Activated naive CD8-positive, alpha-beta T cell (primary cell): ENCODE results near the gene MAP7.
"Not testable (repeated sequence)": the region's sequence is repeated elsewhere in the genome, so short reads cannot be mapped to it uniquely, and the experiment has no call there.

Source experiments
- H3K27ac Mint-ChIP-seq: one replicate; pipeline ENCODE4 v1.8.0; 2021; ENCODE audit warnings: mixed read lengths
- H3K27me3 Mint-ChIP-seq: one replicate; pipeline ENCODE4 v1.8.0; 2021; ENCODE audit warnings: mixed read lengths
- H3K36me3 Mint-ChIP-seq: one replicate; pipeline ENCODE4 v1.8.0; 2021; ENCODE audit warnings: mixed read lengths
- H3K4me1 Mint-ChIP-seq: one replicate; pipeline ENCODE4 v1.8.0; 2021; ENCODE audit warnings: low read depth, mixed read lengths
- H3K4me3 Mint-ChIP-seq: one replicate; pipeline ENCODE4 v1.8.0; 2021; ENCODE audit warnings: mild to moderate bottlenecking, mixed read lengths
- H3K9me3 Mint-ChIP-seq: one replicate; pipeline ENCODE4 v1.8.0; 2021; ENCODE audit warnings: low read depth, mixed read lengths

The MAP7 gene

GRCh38 chr6:136317021-136317694, 233.1 kb downstream of the MAP7 start:
- Mint-ChIP-seq H3K27me3 (peaks cover 3% of the 10 kb centered on the region), H3K27ac (no peak overlapping the region), H3K4me3 (no peak overlapping the region), H3K9me3 (no peaks in the 10 kb centered on the region), H3K4me1 (no peaks in the 10 kb centered on the region), H3K36me3 (no peaks in the 10 kb centered on the region)

DNA sequence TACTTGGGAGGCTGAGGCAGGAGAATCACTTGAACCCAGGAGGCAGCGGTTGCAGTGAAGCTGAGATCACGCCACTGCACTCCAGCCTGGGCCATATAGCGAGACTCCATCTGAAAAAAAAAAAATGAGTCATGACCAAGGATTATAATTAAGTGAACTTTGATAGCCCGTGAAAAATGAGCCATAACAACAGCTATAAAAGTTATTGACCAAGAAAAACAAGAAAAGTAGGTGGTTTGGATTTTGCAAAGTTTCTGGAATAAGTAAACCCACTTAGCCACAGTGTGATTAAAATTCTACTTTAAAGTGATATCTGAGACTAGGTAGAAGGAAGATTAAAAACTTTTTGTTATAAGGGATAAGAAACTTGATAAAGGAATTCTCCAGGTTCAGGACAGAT, 234.6 kb downstream of the MAP7 start:
- no peaks in the 10 kb centered on the region for H3K36me3 Mint-ChIP-seq
- no peak overlapping the region for H3K27ac Mint-ChIP-seq
- H3K4me3 Mint-ChIP-seq: no peak overlapping the region
- no peaks in the 10 kb centered on the region for H3K4me1 Mint-ChIP-seq
- H3K9me3 Mint-ChIP-seq: no peaks in the 10 kb centered on the region
- H3K27me3 Mint-ChIP-seq: peaks cover 3% of the 10 kb centered on the region

- Mint-ChIP-seq H3K36me3 (no peaks in the 10 kb centered on the region), H3K4me1 (no peaks in the 10 kb centered on the region), H3K27me3 (peaks cover 3% of the 10 kb centered on the region), H3K4me3 (no peak overlapping the region), H3K9me3 (no peaks in the 10 kb centered on the region), H3K27ac (no peak overlapping the region)
Observed at GRCh38 chr6:136312975-136313374, 237.2 kb downstream of the MAP7 start.

DNA sequence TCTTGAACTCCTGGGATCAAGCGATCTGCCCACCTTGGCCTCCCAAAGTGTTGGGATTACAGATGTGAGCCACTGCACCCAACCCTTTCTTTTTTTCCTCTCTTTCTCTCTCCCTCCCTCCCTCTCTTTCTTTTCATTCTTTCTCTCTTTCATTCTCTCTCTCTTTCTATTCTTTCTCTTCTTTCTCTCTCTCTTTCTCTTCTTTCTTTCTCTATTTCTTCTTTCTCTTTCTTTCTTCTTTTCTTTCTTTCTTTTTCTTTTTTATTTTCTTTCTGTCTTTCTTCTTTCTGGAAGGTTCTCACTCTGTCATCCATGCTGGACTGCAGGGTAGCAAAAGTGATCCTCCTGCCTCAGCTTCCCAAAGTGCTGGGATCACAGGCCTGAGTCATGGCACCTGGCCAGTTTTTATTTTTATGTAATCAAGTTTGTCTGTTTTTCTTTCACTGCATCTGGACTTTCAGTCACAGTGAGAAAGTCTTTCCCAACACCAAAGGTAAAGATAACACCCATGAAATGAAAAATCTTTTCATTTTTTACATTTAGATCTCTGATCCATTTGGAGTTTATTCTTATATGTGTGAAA, 240.4 kb downstream of the MAP7 start:
- Mint-ChIP-seq H3K4me1 (no peaks in the 10 kb centered on the region), H3K4me3 (no peak overlapping the region), H3K27ac (no peak overlapping the region), H3K9me3 (no peaks in the 10 kb centered on the region), H3K36me3 (no peaks in the 10 kb centered on the region), H3K27me3 (peaks cover 3% of the 10 kb centered on the region)

DNA sequence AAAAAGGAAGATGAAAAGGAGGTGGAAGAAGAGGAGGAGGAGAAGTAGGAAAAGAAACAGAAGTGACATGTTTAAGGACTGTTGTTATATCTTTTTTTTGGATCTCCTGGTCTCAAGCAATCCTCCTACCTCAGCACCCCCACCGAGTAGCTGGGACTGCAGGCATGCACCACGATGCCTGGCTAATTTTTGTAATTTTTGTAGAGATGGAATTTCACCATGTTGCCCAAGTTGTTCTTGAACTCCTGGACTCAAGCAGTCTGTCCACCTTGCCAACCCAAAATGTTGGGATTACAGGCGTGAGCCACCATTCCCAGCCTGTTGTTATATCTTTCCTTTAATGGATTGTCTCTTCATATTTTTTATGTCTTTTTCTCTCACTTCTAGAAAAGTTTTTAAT, 241.1 kb downstream of the MAP7 start:
- Mint-ChIP-seq H3K36me3 (no peaks in the 10 kb centered on the region), H3K27ac (no peak overlapping the region), H3K4me1 (no peaks in the 10 kb centered on the region), H3K4me3 (no peak overlapping the region), H3K27me3 (peaks cover 3% of the 10 kb centered on the region), H3K9me3 (no peaks in the 10 kb centered on the region)

DNA sequence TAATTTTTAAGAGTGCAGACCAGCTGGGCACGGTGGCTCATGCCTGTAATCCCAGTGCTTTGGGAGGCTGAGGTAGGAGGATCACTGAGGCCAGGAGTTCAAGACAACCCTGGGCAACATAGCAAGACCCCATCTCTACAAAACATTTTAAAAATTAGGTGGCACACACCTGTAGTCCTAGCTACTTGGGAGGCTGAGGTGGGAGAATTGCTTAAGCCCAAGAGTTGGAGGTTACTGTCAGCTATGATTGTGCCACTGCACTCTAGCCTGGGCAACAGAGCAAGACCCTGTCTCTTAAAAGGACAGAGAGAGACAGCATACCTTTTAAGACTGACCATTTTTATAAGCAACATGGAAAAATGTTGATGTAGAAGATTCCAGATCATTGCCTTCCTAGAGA, 241.8 kb downstream of the MAP7 start:
- not testable (repeated sequence) for H3K4me3 Mint-ChIP-seq, H3K36me3 Mint-ChIP-seq, H3K9me3 Mint-ChIP-seq, H3K27me3 Mint-ChIP-seq, H3K27ac Mint-ChIP-seq, H3K4me1 Mint-ChIP-seq

GRCh38 chr6:136307351-136307750, 242.9 kb downstream of the MAP7 start:
- H3K27me3 Mint-ChIP-seq: no peaks in the 10 kb centered on the region
- H3K27ac Mint-ChIP-seq: no peak overlapping the region
- H3K4me3 Mint-ChIP-seq: no peak overlapping the region
- no peaks in the 10 kb centered on the region for H3K4me1 Mint-ChIP-seq
- H3K36me3 Mint-ChIP-seq: no peaks in the 10 kb centered on the region
- no peaks in the 10 kb centered on the region for H3K9me3 Mint-ChIP-seq

- H3K4me3 Mint-ChIP-seq: no peak overlapping the region
- H3K4me1 Mint-ChIP-seq: no peaks in the 10 kb centered on the region
- no peaks in the 10 kb centered on the region for H3K27me3 Mint-ChIP-seq
- H3K9me3 Mint-ChIP-seq: no peaks in the 10 kb centered on the region
- H3K27ac Mint-ChIP-seq: no peak overlapping the region
- H3K36me3 Mint-ChIP-seq: no peaks in the 10 kb centered on the region
Observed at GRCh38 chr6:136306466-136306865, 243.8 kb downstream of the MAP7 start.

DNA sequence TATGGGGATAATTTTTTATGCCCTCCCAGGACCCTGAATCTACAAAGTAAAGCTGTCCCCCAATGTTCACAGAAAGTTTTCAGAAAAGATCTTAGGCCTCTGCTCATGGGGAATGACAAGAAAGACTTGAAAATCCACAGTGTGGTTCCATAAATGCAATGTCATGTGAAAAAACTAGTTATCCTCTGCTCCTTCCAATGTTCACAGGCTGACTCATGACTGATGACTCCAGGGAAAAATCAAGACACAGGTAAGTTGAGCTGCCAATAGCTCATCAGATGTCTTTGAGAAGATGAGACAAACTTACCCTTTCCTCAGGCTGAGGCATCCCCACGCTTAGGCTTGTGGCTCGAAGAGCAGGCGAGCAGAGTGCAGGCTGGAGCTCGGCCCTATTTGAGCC, 245.8 kb downstream of the MAP7 start:
- Mint-ChIP-seq H3K4me1 (no peaks in the 10 kb centered on the region), H3K4me3 (no peak overlapping the region), H3K27me3 (no peaks in the 10 kb centered on the region), H3K27ac (no peak overlapping the region), H3K36me3 (no peaks in the 10 kb centered on the region), H3K9me3 (no peaks in the 10 kb centered on the region)

DNA sequence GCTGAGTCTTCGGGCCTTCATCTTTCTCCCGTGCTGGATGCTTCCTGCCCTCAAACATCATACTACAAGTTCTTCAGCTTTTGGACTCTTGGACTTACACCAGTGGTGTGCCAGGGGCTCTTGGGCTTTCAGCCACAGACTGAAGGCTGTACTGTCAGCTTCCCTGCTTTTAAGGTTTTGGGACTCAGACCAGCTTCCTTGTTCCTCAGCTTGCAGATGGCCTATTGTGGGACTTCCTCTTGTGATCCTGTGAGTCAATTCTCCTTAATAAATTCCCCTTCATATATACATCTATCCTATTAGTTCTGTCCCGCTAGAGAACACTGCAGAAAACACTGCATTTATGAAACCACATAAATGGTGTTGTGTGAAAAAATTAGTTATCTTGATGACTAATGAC, 246.7 kb downstream of the MAP7 start:
- Mint-ChIP-seq H3K4me3 (no peak overlapping the region), H3K9me3 (no peaks in the 10 kb centered on the region), H3K36me3 (no peaks in the 10 kb centered on the region), H3K4me1 (no peaks in the 10 kb centered on the region), H3K27ac (no peak overlapping the region), H3K27me3 (no peaks in the 10 kb centered on the region)

DNA sequence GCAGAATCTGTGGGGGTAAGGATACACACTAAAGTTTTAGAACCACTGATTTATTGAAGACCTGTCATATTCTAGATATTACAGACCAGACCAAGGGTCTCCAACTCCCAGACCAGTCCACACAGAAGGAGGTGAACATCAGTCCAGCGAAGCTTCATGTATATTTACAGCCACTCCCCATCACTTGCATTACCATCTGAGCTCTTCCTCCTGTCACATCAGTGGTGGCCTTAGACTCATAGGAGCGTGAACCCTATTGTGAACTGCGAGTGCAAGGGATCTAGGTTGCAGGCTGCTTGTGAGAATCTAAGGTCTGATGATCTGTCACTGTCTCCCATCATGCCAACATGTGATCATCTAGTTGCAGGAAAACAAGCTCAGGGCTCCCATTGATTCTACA, 255.6 kb downstream of the MAP7 start:
- no peaks in the 10 kb centered on the region for H3K36me3 Mint-ChIP-seq
- H3K27me3 Mint-ChIP-seq: no peaks in the 10 kb centered on the region
- H3K4me3 Mint-ChIP-seq: no peak overlapping the region
- H3K4me1 Mint-ChIP-seq: peaks cover 16% of the 10 kb centered on the region
- H3K27ac Mint-ChIP-seq: no peak overlapping the region
- no peaks in the 10 kb centered on the region for H3K9me3 Mint-ChIP-seq
